NCI-H1105 treated with DMSO at 0.1 percent for 48 hours (cell line): Measurements from ENCODE around the gene IFI30.

Source experiments
- DNase-seq: peaks from one replicate; lab custom pipeline; 2025; lab: John Stamatoyannopoulos, UW

Gene IFI30

DNA sequence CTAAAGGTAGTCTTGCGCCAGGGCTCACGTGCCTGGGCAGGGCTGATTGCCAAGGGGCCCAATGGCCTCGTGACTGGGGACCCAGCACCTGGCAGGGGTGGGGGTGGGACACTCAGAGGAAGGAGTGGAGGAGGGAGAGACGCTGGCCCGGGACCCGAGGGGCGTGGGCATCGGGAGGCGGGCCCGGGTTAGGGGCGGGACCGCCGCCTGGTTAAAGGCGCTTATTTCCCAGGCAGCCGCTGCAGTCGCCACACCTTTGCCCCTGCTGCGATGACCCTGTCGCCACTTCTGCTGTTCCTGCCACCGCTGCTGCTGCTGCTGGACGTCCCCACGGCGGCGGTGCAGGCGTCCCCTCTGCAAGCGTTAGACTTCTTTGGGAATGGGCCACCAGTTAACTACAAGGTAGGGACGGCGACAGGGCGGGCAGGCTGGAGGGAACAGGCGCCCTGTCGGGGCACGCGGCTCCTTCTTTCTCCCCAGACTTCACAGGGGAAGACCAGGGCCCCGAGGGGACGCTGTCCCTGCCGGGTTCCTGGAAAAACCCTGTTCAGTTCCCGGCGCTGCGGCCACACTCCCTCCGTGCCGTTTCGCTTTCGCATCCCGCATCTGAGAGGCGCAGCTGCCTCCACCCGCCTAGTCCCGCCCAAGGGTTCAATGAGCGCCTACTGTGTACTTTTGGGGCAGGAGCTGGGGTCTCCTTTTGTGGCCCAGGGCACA is at the start of gene IFI30:
Gene IFI30, plus strand, starts transcription at position 242 of the 717 bp plus-strand sequence. Its CDS starts 29 bp downstream, at position 271.
- DNase-seq: peak; percentile 83

DNA sequence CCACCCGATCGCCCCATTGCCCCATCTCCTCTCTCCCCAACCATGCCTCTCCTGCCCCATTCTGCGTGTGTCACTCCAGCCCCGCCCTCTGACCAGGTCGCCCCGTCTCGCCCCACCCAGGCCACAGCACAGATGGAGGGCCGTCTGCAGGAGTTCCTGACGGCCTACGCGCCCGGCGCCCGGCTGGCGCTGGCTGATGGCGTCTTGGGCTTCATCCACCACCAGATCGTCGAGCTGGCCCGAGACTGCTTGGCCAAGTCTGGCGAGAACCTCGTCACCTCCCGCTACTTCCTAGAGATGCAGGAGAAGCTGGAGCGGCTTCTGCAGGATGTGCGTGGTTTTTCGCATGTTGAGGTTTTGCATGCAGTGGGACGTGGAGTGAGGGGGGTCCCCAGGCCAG is 49.8 kb upstream of the IFI30 start:
- DNase-seq: no peak

DNA sequence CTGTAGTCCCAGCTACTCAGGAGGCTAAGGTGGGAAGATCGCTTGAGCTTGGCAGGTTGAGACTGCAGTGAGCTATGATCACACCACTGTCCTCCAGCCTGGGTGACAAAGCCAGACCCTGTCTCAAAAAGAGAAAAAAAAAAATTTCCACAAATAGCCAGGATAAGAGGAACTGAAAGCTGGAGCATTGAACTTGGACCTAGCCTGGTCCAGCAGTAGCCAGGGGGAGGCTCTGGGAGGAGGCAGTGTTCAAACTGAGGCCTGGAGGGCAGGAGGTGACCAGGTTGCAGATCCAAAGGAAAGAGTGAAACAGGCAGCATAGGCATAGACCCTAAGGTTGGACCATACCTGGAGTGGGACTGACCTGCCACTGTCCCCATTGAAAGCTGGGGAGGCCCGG is 47.5 kb upstream of the IFI30 start:
- DNase-seq: no peak

DNA sequence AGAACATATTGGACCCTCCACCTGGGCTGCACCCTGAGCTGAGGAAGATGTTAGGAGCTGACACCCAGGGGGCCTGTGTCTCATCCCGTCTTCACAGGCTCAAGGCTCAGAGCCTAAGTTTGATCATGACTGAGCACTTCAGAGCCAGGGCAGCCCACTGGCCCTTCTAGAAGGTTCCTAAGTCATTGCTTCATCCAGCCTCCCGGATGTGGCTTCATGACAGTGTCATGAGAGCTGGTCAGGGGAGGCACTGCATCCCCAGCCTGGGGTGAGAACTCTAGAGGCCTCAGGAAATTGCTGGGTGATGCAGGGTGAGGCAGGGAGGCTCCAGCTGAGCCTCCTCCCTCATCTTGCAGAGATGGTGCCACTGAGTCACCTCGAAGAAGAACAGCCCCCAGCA is 45.6 kb upstream of the IFI30 start:
- no peak for DNase-seq

DNA sequence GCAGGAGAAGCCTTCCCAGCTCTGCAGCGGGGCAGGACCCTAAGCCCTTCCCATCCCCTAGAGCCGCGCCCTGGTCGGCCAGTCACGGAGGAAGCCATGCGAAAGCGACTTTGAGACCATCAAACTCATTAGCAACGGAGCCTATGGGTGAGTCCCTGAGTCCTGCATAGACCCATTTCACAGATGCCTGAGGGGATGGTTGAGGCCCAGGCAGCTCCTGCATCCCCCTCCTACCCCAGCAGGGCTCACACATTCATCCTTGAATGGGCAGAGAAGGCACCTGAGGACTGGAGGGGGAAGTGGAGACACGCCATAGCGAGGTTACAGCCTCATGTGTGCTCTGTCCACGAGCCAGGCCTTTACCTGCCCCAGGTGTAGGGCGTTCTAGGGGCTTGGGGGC is 44.8 kb upstream of the IFI30 start:
- DNase-seq: no peak

DNA sequence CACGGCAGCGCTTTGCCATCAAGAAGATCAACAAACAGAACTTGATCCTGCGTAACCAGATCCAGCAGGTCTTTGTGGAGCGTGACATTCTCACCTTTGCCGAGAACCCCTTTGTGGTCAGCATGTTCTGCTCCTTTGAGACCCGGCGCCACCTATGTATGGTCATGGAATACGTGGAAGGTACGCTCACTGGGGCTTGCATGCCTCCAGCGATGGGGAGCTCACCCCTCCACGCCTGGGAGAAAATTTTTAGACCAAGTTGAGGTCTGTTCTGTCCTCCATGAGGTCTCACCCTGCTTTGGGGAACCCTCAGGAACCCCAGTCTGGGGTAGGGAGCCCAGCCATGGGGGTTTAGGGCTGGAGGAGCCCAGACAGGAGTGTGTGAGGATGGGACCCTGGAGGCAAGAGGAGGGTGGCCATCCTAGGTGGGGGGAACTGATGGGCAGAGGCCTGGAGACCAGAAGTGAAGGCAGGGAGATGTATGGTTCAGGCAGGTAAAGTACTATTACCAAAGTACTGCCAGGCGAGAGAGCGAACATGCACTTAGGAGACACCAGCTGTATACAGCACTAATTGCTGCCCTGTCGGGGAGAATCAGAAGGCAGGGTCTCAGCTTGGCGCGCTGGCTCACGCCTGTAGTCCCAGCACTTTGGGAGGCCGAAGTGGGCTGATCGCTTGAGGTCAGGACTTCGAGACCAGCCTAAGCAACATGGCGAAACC is 42.9 kb upstream of the IFI30 start:
- no peak for DNase-seq

DNA sequence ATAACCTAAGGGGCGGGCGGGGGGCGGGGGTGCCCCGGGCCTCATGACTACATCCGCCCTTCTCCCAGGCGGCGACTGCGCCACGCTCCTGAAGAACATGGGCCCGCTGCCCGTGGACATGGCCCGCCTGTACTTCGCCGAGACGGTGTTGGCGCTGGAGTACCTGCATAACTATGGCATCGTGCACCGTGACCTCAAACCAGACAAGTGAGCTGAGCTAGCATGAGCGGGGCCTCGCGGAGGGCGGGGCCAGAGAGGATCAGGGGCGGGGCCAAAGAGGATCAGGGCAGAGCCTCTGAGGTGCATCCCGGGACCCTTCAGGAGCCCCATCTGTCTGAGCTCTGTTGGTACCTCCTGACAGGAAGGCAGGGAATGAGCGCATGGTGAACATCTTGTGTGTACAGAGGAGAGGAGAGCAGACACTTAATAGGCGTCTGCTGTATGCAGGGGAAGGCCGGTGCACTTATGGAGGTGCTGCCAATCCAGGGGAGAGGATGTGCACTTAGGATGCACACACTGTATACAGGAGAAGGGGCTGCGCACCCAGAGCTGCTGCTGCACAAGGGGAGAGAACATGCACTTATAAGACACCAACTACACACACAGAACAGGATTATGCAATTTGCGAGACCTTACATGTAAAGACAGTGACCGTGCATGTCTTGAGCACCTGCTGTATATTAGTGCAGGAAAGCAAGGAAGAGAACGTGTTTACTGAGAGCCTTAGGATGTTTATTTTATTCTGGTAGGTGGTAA is 41.6 kb upstream of the IFI30 start:
- DNase-seq: no peak

DNA sequence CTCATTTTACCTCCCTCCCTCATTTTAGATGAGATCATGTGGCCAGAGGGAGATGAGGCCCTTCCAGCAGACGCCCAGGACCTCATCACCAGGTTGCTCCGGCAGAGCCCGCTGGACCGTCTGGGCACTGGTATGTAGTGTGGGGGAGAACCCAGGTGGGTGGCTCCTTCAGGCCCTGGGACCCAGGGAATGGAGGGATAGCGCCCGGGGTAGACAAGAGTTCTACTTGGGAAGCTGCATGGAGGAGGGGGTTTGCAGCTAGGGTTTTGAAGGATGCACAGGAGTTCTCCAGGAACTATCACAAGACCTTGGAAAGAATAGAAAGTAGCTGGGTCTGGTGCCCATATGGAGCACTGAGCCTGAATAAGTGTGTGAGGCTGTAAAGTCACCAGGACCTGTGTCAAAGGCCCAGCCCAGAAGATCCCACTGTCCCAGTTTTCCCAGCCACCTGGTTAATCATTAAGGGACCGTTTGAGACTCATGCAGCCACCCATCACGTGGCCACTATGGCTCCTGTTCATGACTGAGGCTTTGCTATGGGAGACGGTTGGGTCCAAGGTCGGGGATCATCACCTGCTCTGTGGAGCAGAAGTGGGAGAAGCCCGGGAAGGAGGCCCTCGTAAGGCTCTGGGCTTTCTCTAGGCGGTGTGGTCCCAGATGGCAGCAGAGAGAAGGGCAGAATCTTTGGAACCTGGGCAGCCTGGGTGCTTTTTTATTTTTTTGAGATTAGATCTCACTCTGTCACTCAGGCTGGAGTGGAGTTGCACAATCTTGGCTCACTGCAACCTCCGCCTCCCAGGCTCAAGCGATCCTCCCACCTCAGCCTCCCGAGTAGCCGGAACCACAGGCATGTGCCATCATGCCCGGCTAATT is 37.7 kb upstream of the IFI30 start:
- DNase-seq: no peak

DNA sequence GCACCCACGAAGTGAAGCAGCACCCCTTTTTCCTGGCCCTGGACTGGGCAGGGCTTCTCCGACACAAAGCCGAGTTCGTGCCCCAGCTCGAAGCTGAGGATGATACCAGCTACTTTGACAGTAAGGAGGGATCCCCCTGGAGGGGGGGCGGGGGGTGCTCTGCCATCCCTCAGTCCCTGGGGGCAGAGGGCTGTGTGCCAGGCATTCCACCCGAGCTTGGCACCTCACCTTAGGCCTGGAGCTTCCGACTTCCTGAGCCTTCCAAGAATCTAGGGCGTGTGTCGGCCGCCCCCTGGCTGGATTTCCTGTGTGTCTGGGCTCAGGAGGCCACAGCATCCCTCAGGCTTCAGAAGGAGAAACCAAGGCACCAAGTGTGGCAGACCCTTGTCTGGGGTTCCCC is 36.4 kb upstream of the IFI30 start:
- DNase-seq: no peak

DNA sequence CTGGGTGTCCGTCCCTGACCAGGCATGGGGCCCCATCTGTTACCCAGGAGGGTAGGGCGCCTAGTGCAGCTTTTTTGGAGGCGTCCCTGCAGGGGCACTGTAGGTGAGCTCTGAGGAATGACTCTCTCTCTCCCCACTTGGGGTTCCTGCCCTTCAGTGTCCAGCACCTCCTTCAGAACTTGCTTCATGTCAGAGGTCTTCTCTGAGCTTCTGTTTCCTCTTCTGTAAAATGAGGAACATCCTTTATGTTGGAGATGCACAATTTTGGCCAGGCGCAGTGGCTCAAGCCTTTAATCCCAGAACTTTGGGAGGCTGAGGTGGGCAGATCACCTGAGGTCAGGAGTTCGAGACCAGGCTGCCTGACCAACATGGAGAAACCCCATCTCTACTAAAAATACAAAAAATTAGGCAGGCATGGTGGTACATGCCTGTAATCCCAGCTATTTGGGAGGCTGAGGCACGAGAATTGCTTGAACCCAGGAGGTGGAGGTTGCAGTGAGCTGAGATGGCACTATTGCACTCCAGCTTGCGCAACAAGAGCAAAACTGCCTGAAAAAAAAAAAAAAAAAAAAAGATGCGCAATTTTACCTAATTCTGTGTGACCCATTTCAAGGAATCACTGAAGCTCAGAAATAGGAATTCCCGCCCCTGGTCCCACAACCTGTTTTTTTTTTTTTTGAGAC is 35.8 kb upstream of the IFI30 start:
- DNase-seq: no peak

DNA sequence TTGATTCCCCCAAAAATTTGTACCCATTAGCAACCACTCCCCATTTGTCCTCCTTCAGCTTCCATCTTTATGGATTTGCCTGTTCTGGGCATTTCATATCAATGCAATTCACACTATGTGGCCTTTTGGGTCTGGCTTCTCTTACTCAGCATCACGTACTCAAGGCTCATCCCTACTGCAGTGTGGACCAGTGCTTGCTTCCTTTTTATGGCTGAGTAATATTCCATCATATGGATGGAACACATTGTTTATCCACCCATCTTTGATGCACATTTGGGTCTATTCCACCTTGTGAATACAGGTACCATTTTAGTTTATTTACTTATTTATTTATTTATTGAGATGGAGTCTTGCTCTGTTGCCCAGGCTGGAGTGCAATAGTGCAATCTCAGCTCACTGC is 33.1 kb upstream of the IFI30 start:
- no peak for DNase-seq

DNA sequence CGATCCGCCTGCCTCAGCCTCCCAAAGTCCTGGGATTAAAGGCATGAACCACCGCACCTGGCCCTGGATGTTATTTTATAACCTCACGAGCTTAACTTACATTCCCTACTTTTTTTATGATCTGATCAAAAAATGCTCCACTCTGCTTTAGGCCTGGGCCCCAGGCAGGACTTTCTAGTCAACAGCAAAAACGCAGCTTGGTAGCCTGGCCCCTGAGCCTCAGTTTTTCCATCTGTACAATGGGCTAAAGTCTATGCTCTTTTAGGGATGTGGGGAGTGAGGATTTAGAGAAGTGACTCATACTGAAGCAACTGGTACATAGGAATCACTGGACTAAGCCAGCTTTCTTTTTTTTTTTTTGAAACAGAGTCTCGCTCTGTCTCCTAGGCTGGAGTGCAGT is 32.6 kb upstream of the IFI30 start:
- no peak for DNase-seq

DNA sequence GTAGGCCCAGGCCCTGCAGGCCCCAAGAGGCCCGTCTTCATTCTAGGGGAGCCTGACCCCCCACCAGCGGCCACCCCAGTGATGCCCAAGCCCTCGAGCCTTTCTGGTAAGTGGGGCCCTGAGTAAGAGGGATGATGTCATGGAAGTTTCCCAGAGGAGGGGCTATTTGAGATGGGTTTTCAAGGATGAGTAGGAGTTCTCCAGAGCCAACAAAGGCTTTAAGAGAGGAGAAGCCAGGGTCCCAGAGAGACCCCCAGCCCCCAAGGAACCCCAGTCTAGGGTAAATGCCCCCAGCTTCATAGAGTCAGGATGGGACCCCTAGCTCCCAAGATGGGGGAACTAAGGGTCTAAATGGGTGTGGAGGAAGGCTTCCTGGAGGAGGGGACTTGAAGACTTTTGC is 29.7 kb upstream of the IFI30 start:
- DNase-seq: no peak

DNA sequence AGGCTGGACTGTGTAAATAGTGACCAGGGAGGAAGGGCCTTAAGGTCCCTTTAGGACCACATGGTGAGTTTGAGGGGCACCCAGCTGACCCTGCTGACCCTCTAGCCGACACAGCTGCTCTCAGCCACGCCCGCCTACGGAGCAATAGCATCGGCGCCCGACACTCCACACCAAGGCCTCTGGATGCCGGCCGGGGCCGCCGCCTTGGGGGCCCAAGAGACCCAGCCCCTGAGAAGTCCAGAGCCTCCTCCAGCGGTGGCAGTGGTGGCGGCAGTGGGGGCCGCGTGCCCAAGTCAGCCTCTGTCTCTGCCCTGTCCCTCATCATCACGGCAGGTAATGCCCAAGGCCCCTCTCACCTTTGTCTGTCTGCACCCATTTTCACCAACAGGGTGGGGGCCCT is 29.3 kb upstream of the IFI30 start:
- no peak for DNase-seq

DNA sequence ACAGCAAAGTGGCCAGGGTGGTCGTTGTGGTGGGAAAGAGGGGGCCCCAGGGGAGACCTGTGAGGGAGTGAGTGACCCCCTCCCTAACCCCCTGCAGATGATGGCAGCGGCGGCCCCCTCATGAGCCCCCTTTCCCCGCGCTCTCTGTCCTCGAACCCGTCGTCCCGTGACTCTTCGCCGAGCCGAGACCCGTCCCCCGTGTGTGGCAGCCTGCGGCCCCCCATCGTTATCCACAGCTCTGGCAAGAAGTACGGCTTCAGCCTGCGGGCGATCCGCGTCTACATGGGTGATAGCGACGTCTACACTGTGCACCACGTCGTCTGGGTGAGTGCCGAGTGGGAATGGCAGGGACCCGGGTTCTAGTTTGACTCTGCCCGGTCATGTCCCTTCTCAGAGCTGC is 28.7 kb upstream of the IFI30 start:
- no peak for DNase-seq

DNA sequence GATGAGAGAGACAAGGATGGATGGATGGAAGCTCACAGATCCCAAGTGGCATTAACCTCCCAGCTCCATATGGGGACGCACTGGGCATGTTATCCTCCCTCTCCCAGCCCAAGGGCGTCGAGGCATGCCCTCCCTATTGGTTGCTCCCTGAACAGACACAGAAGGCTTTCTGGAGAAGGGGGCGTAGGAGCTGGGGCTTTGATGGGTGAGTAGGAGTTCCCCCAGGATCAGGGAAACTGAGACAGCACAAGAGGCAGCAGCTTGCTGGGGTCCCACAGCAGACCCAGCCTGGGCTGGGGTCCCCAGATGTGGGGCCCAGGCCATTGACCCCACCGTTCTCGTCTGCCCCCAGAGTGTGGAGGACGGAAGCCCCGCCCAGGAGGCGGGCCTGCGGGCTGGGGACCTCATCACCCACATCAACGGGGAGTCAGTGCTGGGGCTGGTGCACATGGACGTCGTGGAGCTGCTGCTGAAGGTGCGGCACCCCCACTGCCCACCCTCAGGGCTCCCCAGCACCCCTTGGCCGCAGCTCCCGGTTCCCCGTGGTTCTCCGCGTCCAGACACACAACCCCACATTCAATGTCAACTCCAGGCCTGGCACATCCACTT is 28.1 kb upstream of the IFI30 start:
- DNase-seq: no peak

DNA sequence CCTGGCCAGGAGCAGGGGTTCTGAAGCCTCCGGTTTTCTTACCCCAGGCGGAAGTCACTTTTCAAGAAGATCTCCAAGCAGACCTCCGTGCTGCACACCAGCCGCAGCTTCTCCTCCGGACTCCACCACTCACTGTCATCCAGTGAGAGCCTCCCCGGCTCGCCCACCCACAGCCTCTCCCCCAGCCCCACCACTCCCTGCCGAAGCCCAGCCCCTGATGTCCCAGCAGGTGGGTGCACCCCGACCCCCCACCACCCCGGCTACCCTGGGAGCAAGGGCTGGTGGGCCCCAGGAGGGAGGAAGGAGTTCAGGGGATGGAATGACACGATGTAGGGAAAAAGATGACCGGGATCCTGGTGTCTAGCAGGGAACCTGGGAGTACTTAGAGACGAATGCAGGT is 26.2 kb upstream of the IFI30 start:
- no peak for DNase-seq

DNA sequence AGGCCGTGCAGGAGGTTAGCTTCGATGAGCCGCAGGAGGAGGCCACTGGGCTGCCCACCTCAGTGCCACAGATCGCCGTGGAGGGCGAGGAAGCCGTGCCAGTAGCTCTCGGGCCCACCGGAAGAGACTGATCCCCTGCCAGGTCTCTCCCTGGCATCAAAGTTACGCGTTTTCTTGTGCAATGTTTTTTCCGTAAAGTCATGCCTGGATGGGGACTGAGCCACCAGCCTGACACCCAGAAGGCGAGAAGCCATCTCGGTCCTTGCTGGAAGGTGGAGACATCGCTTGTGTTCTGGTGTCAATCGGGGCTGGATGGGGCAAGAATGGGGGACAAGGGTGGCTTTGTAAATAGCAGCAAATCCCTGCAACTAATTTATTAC is 24.0 kb upstream of the IFI30 start:
- DNase-seq: no peak

DNA sequence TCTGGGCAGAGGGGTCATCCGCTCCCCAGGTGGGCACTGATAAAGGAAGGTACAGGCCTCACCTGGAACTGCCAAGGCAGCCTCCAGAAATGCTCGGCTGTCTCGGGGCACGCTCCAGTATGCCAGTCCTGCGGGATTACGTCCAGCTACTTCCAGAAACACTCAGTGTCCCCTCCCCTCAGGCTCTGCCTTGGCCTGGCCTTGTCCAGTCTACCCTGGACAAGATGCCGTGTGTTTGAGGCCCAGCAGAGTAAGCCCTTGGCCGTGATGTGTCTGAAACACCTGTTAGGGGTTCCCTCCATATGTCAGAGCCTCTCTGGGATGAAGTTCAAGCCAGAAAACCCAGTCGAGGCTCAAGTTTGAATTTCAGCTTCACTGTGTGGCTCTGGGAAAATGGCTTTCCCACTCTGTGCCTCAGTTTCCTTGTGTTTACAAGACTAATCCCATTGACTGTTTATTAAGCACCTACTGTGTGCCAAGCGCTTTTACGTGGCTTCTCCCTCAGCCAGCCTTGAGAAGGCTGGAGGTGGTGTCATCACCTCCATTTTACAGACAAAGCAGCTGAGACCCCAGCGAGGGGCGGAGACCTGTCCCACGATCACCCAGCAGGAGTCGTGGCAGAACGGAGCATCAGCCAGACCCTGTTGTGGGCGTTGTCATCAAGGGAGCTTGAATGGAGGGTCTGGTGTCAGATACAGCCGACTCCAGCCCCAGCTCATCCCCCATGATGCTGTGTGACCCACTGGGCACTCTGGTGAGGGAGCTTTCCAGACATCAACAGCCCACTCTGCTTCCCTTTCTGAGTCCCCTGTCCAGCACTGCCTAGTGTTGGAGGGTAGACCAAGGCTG is 22.6 kb upstream of the IFI30 start:
- no peak for DNase-seq

DNA sequence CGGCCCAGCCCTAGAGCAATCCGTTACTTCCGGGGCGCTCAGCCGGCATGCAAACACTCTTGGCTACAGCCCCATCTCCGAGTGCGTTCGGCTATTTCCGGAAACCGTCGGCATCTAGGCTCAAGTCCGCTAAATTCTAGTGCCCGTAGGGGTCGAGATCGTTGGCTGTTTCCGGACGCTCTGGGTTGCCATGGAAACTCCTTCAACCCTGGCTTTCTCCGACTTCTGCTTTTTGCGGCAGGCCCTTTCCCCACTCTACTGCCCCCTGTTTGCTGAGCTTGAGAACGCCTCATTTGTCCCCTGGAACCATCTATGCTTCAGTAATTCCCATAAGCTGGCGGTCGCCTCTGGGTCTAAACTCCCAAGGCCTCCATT is 21.2 kb upstream of the IFI30 start:
- peak; percentile 94 for DNase-seq
